Astrocyte (in vitro differentiated cells and primary cell): ENCODE data around the gene NR5A1. TPM values are rescaled to one million over a fixed set of nuclear protein-coding genes. Genes with fewer than 3 reads are reported as not detected.

ENCODE experiments used
- DNase-seq: peaks from one replicate; pipeline ENCODE4 v3.0.0-alpha.2; 2010; ENCODE audit warnings: low read depth
- FAIRE-seq: peaks from 2 replicates; lab custom pipeline; 2011; peaks lifted over from hg19 to GRCh38; lab: Jason Lieb, UNC
- H2AFZ ChIP-seq: 2 replicates; pipeline ENCODE4 v1.6.0; 2012; ENCODE audit warnings: low read depth, low read length, inconsistent platforms
- H3K27ac ChIP-seq: 2 replicates; pipeline ENCODE4 v1.5.1; 2011; ENCODE audit warnings: low read depth, low read length, inconsistent platforms
- H3K27me3 ChIP-seq: 2 replicates; pipeline ENCODE4 v1.6.0; 2011; ENCODE audit warnings: low read length, inconsistent platforms; ENCODE audit not compliant: insufficient read depth
- H3K36me3 ChIP-seq: 2 replicates; pipeline ENCODE4 v1.5.1; 2011; ENCODE audit warnings: low read length, inconsistent platforms; ENCODE audit not compliant: insufficient read depth
- H3K4me1 ChIP-seq: 2 replicates; pipeline ENCODE4 v1.5.1; 2011; ENCODE audit warnings: low read length, inconsistent platforms; ENCODE audit not compliant: insufficient read depth
- H3K4me2 ChIP-seq: 2 replicates; pipeline ENCODE4 v1.6.0; 2012; ENCODE audit warnings: low read length, inconsistent platforms
- H3K4me3 ChIP-seq: 2 replicates; pipeline ENCODE4 v1.5.1; 2011; ENCODE audit warnings: low read depth, mild to moderate bottlenecking, low read length, inconsistent platforms; ENCODE audit not compliant: insufficient read depth
- H3K79me2 ChIP-seq: 2 replicates; pipeline ENCODE4 v1.6.0; 2012; ENCODE audit warnings: mild to moderate bottlenecking, low read length, inconsistent platforms; ENCODE audit not compliant: insufficient read depth
- H3K9ac ChIP-seq: 2 replicates; pipeline ENCODE4 v1.6.0; 2012; ENCODE audit warnings: mild to moderate bottlenecking, low read length, inconsistent platforms
- H3K9me3 ChIP-seq: 2 replicates; pipeline ENCODE4 v1.5.1; 2012; ENCODE audit warnings: low read depth, mild to moderate bottlenecking, low read length, inconsistent platforms; ENCODE audit not compliant: insufficient read depth
- H4K20me1 ChIP-seq: 2 replicates; pipeline ENCODE4 v1.6.0; 2012; ENCODE audit warnings: low read length, inconsistent platforms; ENCODE audit not compliant: insufficient read depth
- H3K27ac Mint-ChIP-seq: one replicate; pipeline ENCODE4 v1.8.0; 2021; ENCODE audit warnings: mild to moderate bottlenecking, mixed read lengths; ENCODE audit not compliant: unreplicated experiment
- H3K27me3 Mint-ChIP-seq: one replicate; pipeline ENCODE4 v1.8.0; 2021; ENCODE audit warnings: low read depth, mixed read lengths; ENCODE audit not compliant: unreplicated experiment
- H3K36me3 Mint-ChIP-seq: one replicate; pipeline ENCODE4 v1.8.0; 2021; ENCODE audit warnings: low read depth, mixed read lengths; ENCODE audit not compliant: unreplicated experiment
- H3K4me1 Mint-ChIP-seq: one replicate; pipeline ENCODE4 v1.8.0; 2021; ENCODE audit warnings: low read depth, mixed read lengths; ENCODE audit not compliant: unreplicated experiment
- H3K4me3 Mint-ChIP-seq: one replicate; pipeline ENCODE4 v1.8.0; 2021; ENCODE audit warnings: mild to moderate bottlenecking, moderate library complexity, mixed read lengths; ENCODE audit not compliant: unreplicated experiment
- H3K9me3 Mint-ChIP-seq: one replicate; pipeline ENCODE4 v1.8.0; 2021; ENCODE audit warnings: mild to moderate bottlenecking, mixed read lengths; ENCODE audit not compliant: unreplicated experiment
- CTCF ChIP-seq: IDR thresholded peaks from 2 replicates; pipeline ENCODE4 v1.5.1; 2011; ENCODE audit warnings: low read depth, mild to moderate bottlenecking, inconsistent platforms, low read length, moderate library complexity; ENCODE audit not compliant: insufficient read depth
- EZH2 ChIP-seq: IDR thresholded peaks from 2 replicates; pipeline ENCODE4 v1.6.1; 2012; ENCODE audit warnings: mild to moderate bottlenecking, low read length, inconsistent platforms; ENCODE audit not compliant: insufficient read depth
- total RNA-seq: library from RNA; stranded (reverse); gene quantifications from 2 replicates; pipeline ENCODE4 v1.2.1, GENCODE V29; 2021

NR5A1 gene
- total RNA-seq, 1 donor from 2014 or later, result not detected

- no peaks in the 10 kb centered on the region for H3K4me1 Mint-ChIP-seq
- no peak overlapping the region for H3K27ac Mint-ChIP-seq
- DNase-seq, result no peak
- H3K27me3 Mint-ChIP-seq, result peaks cover 49% of the 10 kb centered on the region
- H3K36me3 Mint-ChIP-seq, result no peaks in the 10 kb centered on the region
- Histone ChIP-seq H3K9me3 (no peaks in the 10 kb centered on the region), H3K4me3 (no peak overlapping the region), H4K20me1 (no peaks in the 10 kb centered on the region), H3K27me3 (peaks cover 27% of the 10 kb centered on the region), H3K4me2 (peak overlapping the region; percentile 77), H3K9ac (no peak overlapping the region), H3K27ac (no peak overlapping the region), H3K79me2 (no peaks in the 10 kb centered on the region), H2AFZ (no peak overlapping the region), H3K36me3 (no peaks in the 10 kb centered on the region), H3K4me1 (peaks cover 4% of the 10 kb centered on the region)
- no peak overlapping the region for H3K4me3 Mint-ChIP-seq
- no peak for FAIRE-seq
- TF ChIP-seq EZH2, result no peak
- no peak for TF ChIP-seq CTCF
- peaks cover 4% of the 10 kb centered on the region for H3K9me3 Mint-ChIP-seq
Measured at GRCh38 chr9:124477648-124478285, 29.4 kb downstream of the NR5A1 start.

DNA sequence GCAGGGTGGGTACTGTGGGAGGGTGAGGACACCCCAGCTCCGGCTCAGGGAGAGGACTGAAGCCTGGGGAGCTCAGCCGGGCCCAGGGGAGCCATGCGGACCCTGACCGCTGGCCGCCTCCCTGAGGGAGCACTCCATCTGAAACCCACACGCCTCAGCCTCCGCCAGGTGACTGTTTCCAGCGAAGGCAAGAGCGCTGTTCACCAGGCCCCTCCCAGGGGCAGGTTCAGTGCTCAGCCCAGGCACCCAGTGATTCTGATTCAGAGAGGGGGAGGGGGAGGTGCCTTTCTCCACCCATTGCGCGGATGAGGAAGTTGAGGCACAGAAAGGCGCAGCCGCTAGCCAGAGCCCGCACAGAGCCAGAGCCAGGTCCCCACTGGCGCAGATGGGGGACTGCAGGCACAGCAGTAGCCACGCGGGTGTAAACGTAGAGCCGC is 30.0 kb downstream of the NR5A1 start:
- no peak overlapping the region for H3K4me3 ChIP-seq
- H3K9me3 ChIP-seq, result no peaks in the 10 kb centered on the region
- H3K36me3 Mint-ChIP-seq, result no peaks in the 10 kb centered on the region
- no peak overlapping the region for H3K27ac Mint-ChIP-seq
- peaks cover 54% of the 10 kb centered on the region for H3K27me3 Mint-ChIP-seq
- TF ChIP-seq CTCF, result no peak
- no peak for TF ChIP-seq EZH2
- no peaks in the 10 kb centered on the region for H3K79me2 ChIP-seq
- peaks cover 27% of the 10 kb centered on the region for H3K27me3 ChIP-seq
- H3K4me3 Mint-ChIP-seq, result no peak overlapping the region
- H3K4me1 Mint-ChIP-seq, result no peaks in the 10 kb centered on the region
- peaks cover 4% of the 10 kb centered on the region for H3K4me1 ChIP-seq
- no peak for DNase-seq
- no peak overlapping the region for H3K9ac ChIP-seq
- H3K27ac ChIP-seq, result no peak overlapping the region
- H4K20me1 ChIP-seq, result no peaks in the 10 kb centered on the region
- peaks cover 6% of the 10 kb centered on the region for H3K9me3 Mint-ChIP-seq
- FAIRE-seq, result no peak
- H3K36me3 ChIP-seq, result no peaks in the 10 kb centered on the region
- H2AFZ ChIP-seq, result no peak overlapping the region
- peak overlapping the region; percentile 77 for H3K4me2 ChIP-seq
